DMS114 treated with DMSO at 0.1 percent for 48 hours (cell line): ENCODE data around the gene MYOG.

Experiments used
- DNase-seq: peaks from one replicate; lab custom pipeline; 2025; ENCODE audit not compliant: unreplicated experiment; lab: John Stamatoyannopoulos, UW

Gene MYOG

DNA sequence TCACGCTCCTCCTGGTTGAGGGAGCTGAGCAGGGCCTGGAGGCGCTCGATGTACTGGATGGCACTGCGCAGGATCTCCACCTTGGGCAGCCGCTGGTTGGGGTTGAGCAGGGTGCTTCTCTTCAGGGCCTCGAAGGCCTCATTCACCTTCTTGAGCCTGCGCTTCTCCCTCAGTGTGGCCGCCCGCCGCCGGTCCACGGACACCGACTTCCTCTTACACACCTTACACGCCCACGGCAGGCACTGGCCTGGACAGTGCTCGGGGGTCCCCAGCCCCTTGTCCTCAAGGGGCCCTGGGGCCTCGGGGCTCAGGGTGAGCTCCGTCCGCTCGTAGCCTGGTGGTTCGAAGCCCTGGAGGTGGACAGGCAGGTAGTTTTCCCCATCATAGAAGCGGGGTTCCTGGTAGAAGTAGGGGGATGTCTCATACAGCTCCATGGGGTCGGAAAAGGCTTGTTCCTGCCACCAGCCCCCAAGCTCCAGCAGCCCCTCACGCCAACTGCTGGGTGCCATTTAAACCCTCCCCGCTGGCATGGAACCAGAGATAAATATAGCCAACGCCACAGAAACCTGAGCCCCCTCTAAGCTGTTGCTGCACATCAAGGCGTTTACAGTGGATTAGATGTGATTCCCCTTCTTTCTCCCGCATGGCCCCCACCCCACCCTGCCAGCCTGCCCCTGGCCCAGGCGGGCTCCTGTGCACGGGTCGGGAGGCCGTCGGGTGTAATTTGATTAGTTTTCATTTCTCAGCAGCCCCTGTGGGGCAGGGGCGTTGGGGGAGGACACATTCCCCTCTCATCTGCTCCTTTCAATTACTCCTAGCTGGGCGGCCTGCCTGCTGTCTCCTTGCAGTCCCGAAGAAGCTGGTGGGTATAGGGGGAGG lies at the start of gene MYOG:
Gene MYOG (minus strand): TSS at position 485 of the 879 bp plus-strand sequence. CDS start 51 bp downstream, at position 434.
- DNase-seq, result no peak

DNA sequence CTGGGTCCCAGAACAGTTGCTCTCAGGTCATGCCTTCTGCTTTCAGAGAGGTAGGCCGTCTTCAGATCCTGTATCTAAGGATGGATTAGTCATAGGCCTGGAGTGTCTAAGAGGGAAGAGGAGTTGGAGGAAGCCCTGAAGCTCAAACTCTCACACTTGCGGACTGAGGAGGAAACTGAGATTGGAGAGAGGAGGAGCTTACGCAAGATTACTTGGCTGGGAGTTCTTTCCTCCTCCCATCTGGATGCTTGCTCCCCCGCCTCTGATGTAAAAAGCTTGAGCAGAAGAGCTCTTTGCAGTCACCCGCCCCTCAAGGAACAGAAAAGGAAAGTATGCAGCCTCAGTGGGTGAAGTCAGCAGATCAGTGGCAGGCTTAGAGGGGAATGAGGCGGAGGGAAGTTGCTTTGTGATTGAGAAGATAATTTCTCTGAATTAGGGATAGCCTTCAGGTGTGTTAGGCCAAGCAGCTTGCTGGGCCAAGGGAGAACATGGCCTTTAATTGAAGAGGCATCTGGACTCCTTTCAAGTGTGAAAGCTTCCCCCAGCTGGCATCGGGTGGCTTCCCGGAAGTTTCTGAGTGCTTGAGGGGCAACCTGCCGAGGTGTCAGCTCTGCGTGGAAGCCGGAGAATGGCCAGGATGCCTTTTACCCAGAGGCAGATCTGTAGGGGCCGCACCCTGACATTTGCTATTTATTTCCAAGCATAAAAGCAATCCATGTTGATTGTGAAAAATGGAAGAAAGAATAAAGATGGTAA lies 48.3 kb upstream of the MYOG start:
- no peak for DNase-seq

DNA sequence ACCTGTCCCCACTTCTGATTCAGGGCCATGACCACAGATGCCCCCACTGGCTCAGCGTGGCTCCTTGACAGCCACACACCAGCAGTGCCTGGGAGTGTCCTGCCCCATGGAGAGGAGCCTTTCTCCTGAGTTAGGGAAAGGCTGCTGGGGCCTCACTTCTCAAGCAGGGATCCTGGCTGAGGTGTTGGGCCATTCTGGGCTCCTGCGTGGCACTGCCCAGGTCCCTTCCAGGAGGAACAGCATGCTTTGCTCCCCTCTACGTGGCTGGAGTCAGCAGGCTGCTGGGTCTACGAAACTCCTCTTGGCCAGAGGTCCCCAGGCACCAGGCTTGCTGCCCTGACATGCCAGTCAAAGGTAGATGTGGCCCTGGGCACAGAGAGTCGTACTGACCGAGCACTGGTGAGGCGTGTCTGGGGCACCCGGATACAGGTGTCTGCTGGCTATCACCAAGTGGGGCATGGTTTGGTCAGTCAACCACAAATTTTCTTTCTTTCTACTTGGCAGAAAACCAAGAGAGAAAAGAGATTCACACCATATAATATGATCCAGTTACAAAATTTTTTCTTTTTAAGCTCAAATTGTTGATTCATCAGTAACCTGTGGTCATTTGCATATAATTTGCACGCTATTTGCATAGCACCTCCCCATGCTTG lies 45.9 kb upstream of the MYOG start:
- DNase-seq, result no peak

DNA sequence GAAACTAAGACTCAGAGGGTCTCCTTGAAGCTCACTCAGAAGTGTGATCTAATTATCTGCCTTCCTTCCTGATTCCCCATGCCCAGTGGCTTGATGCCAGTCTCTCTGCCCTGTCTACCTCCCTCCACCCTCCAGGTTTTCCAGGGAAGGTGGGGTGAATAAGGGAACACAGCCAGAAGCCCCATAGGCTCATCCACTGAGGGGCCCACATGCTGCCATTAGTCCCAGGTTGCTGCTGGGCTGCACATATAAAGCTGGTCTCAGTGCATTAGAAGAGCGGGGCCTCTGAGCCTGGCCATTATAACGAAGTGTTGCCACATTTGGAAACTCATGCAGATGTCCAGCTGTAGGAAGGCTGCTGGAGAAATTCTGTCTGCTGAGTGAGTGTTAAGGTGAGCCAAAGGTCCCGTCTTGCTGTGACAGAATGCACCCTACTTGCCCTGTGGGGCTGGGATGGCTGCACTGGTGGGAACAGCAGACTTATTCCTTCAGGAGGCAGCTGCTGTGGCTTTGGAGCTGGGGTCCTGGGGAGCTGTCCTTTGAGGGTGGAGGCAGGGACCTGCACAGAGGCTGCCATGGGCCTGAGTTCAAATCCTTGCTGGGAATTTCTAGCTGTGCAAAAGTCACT lies 44.7 kb upstream of the MYOG start:
- DNase-seq, result no peak

DNA sequence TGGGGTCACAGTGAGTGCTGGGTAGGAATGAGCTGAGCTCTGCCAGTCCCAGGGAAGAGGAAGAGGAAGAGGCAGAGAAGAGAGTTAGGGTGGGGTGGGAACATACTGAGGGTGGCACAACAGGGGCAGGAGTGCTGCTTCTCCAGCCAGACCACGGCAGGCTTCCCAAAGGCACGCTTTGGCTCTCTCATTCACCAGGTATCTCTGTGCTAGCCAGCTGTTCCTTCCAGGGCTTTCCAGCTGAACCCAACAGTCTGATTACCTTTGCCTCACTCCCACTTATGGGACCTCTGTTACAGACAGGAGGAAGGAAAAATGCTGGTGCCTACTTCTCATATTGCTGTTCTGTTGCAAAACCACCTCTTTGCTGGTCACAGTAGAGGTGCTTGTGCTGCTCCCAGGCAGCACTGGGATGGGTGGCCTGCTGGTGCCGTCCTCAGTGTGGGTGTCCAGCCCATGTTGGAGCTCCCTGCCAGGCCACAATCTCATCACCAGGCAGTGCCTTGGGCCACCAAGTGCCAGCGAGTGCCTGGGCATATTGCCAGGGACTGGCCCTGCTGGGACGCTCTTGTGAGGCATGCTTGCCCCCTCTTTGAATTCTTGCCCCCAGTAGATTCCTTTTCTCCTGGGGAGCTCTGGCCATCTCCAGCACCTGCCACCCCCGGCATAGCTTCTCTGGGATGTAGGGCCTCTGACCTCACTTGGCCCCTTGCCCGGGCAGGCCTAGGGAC lies 43.9 kb upstream of the MYOG start:
- no peak for DNase-seq

DNA sequence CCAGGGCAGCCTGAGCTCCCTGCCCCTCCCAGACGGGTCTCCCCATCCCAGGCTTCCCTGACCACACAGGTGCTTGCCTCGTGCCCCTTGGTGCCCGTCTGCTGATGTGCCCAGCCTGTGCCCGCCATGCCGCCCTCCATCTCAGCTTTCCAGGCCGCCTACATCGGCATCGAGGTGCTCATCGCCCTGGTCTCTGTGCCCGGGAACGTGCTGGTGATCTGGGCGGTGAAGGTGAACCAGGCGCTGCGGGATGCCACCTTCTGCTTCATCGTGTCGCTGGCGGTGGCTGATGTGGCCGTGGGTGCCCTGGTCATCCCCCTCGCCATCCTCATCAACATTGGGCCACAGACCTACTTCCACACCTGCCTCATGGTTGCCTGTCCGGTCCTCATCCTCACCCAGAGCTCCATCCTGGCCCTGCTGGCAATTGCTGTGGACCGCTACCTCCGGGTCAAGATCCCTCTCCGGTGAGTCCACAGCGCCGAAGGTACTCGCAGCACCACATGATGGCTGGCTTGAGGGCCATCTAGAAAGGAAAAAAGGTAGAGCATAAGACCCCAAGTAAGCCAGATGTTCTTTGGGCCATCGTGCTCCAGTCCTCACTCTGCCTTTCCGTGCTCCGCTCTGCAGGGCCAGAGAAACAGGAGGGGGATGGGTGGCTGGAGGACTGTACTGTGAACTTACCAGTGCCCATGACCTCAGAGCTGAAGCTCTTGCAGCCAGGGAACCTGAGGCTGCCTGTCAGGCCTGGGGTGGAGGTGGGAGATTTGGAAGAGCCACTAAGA lies 43.1 kb upstream of the MYOG start:
- DNase-seq, result no peak

DNA sequence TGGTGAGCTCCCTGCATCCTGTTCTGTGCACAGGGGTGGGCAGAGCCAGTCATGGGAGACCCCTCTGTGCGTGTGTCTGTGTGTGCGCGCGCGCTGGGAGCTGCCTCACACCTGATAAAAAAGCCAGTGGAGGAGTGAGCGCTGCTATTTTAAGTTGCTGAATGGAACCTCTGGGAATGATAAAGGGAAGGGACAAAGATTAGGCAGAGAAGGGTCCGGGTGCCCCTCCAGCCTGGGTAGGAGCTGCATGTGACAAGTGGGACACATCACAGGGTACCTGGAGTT lies 42.6 kb upstream of the MYOG start:
- DNase-seq, result no peak

DNA sequence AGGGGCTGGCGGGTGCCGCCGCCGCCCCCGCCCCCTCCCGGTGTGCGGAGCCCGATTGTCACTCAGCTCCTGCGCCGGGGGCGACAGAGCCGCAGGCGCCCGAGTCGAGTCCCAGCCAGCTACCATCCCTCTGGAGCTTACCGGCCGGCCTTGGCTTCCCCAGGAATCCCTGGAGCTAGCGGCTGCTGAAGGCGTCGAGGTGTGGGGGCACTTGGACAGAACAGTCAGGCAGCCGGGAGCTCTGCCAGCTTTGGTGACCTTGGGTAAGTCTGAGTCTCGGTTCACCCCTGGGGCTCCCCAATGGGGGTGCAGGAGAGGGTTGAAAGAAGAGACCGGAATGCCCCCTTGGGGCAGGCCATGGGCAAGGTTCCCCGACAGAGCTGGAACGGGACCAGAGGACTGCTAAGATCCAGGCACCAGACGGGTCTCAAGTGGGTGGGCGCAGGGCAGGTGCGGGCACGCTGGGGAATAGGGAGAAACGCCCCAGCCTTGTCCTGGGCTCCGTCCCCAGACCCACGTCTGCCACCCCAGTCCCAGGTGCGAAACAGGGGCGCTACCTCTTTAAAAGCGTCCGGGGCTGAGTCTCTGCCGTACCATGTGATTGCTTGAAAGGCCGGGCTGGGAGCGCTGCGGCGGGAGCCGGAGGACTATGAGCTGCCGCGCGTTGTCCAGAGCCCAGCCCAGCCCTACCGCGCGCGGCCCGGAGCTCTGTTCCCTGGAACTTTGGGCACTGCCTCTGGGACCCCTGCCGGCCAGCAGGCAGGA lies 42.0 kb upstream of the MYOG start, which contains the start of gene ADORA1:
Gene ADORA1 (plus strand): TSS at position 61 of the 765 bp plus-strand sequence. CDS start 1,116 bp downstream, outside the sequence.
- peak; percentile 16 for DNase-seq

DNA sequence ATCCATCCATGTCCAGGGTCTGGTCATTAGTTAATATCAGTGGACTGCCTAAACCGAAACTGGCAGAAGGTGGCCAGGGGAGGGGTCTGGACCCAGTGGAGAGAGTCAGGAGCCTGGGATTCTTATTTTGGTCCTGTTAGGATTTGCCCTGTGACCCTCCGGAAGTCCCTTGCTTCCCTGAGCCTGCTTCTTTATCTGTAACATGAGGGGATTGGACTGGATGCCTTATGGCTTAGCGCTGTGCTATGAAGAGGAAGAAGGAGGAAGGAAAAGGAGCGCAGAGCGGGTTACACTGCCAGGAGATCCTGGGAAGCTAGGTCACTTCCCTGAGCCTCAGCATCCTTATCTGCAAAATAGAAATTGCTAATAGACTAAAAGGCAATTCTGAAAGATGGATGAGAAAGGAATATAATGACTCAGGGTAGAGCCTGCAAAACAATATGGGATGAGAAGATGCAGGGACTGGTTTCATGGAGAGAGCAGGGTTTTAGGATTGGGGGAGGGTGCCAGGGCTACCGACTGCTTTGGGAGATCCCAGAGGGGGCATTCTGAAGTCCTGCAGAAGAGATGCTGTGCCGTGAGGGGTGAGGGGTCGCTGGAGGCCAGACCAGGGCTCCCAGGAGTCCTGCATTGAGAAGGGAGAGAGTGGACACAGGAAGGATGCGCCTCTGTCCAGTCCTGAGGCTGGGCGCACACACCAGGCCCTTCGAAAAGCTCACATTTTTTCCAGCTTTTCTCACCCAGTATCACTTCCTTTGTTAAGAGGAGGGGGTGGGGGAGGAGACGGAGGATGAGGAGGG lies 41.3 kb upstream of the MYOG start:
- no peak for DNase-seq

DNA sequence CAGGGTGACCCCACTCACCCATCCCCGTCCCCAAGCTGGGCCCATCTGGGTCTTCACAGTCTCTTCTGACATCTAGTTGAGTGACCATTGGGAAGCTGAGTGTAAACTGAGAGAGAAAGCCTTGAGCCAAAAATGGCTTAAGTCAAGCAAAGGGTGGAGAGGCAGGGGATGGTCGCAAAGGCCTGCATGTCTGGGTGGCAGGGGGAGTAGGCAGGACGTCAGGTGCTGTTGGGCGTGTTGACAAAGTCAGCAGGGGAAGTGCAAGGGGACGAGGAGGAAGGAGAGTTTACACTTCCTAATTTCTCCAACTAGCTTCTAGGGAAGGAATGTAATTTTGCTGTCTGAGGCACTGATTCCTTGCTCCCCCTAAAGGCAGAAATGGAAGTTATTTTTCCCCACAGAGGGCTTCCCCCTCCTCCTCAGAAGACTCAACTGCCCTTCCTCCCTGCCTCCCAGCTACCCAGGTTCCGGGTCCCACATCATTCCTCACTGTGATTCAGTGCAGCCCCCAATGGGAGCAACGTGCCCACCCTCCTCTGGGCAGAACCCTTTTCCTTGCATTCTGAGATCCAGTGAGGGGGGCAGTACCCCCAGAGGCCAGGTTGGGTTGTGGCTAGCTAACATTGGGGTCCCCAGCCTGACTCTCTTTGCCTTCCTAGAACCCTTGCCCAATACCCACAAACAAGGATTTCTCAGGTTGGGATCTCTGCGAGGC lies 40.5 kb upstream of the MYOG start:
- no peak for DNase-seq

DNA sequence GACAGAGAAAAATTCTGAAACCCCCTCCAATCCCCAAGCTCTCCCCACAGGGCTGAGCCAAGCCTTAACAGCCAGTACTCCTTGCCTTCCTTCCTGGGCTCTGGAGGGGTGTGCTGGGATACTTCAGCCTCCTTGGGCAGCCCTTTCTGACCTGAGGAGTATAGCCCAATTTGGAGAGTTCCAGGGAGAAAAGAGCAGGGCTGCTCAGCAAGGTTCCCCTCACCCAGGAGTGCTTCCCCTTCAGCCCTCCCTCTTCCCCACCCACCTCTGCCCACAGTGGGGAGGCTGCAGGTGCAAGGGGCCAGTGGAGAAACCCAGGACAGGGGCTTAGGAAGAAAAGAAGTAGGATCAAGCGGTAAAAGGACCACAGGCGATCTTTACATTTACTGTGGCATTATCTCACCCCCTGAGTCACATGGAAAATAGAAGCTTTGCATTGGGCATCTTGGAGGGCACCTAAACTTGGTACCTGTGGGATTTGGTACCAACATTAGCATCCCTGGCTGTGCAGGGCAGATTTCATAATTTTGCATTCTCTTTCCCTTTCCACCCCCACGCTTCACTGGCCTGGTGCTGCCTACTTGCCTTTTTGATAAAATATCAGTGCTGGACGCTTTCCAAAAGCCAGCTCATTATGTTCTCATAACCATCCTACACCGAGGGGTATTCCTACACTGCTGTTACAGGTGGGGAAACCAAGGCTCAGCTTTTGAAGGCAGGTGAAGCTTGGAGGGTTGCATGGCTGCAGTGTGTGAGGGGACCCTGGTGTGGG lies 38.9 kb upstream of the MYOG start:
- DNase-seq, result no peak

DNA sequence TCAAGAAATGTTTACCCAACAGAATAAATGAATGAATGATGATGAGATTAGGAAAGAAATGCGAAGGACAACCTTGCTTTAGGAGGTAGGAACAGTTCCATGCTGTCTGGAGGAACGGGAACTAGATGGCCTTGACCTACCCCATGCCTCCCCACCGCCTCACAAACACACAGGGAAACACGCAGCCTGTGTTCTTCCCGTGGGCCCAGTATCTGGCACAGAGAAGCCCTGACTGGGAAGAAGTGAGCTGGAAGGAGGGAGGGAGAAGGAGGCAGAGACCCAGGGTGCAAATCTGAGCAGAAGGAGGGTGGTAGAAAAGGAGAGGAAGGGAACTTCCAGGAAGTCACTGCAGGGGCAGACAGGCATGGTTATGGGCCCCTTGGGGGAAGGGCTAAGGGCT lies 38.2 kb upstream of the MYOG start:
- DNase-seq, result no peak

DNA sequence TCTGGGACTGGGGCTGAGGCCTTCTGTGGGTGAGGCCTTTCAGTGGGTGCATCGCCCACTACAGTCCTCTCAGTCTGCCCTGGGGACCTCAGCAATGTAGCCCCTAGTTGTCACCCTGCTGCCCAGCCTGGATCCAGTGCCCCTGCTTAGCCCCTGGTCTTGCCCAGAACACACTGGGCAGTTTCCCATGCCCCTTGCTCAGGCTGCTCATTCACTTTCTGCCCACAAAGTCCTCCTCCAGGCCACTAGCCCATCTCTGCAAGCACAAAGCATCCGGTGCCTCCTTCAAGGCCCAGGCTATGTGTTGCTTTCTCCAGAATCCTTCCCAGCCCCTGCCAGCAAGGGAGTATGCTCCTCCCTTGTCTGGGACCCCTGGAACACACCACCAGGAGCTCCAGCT lies 36.3 kb upstream of the MYOG start:
- DNase-seq, result no peak

DNA sequence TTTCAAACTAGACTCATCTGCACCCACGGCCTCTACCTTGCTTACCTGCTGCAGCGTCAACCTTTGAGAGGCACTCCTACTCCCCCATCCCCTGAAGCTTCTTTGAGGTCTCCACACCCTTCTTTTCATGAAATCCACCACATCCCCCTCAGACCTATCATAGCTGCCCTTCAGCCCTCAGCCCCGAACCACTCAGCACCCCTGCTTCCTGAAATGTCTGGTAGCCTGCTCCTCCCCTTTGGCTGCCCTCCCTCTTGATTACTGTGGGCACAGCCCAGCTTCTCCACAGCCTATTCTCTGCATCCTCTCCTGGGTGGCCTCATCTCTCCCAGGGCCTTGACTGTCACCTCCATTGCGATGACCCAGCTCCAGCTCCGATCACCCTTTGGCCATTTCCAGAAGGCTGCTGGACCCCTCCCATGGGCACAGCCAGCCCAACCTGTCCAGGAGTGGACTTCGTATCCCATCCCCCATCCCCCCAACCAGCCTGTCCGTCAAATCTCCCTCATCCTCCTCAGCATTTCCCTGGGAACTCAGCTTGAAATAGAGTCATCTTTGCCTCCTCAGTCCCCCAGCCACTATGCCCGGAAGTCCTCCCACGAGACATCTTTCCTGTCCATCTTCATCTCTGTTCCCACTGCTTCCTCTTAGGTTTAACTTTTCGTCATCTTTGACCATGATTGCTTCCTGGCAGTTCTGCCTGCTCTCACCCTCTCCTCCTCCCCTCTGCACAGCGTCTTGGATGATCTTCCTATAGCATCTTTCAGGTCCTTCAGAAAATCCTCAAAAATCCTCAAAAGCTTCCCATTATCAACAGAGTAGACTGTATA lies 35.6 kb upstream of the MYOG start:
- DNase-seq, result no peak

DNA sequence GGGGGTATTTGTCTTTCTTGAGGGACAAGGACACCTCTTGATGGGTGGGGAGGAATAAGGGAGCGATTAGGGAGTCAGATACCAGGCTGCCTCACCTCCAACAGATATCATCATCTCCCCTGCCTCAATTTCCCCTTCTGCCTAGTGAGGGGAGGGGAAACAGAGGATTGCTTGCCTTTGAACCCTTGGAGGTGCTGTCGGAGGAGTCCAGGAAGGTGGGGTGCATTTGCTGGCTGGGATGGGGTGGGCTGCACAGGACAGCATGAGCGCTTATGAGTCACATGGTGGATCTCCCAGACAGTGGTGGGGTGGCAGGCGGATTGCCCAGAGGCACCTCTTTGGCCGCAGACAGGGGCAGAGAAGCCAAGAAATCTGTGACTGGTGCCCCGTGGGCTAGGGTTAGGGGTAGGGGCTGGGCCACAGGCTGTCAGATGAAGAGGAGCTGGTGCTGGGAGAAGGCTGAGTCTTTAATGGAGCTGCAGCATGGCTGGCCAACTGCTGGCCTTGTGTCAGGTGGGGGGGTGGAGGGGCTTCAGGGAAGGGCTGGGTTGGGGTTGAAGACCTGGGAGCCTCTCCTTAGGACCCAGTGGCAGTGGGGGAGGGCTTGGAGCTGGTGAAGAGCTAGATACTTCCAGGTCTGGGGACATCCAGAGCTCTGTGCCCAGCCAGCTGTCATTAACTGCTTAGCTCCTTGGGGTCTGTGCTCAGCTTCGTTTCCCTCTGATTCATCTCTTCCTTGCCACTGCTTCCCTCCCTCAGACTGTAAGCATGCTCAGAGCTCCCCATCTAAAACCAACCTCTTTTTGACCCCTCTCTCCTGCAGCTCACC lies 34.7 kb upstream of the MYOG start:
- DNase-seq, result no peak
